Common myeloid progenitor, CD34-positive (primary cell): ENCODE results near the gene SLIT1.

ENCODE experiments used
- CTCF ChIA-PET: fragments of 350-600 bp; sonication (Branson Sonifier 250); formaldehyde crosslinking; loops from one replicate; lab custom pipeline; 2021; ENCODE audit warnings: antibody characterized with exemption; lab: Charles Lee
- POLR2A ChIA-PET: fragments of 350-600 bp; sonication (Branson Sonifier 250); formaldehyde crosslinking; loops from one replicate; lab custom pipeline; 2021; ENCODE audit warnings: antibody characterized with exemption; lab: Charles Lee
- DNase-seq, 3 donors: peaks; one replicate each; pipeline versions ENCODE4 v3.0.0 to v3.0.0-alpha.2; 2013
- H3K27ac ChIP-seq, 2 experiments: 1 replicate in 1 of 2; 2 replicates in 1 of 2; pipeline ENCODE4 v1.7.0; 2013; ENCODE audit warnings: inconsistent platforms in 2 of 2, low read length in 2 of 2, mild to moderate bottlenecking in 2 of 2, low read depth in 1 of 2, moderate library complexity in 1 of 2; ENCODE audit not compliant: severe bottlenecking in 2 of 2, insufficient read depth in 1 of 2, poor library complexity in 1 of 2
- H3K27me3 ChIP-seq, 5 experiments: replicated peaks in 2 of 5; 1 replicate in 3 of 5; 2 replicates in 2 of 5; pipeline versions ENCODE4 v1.6.1 to v1.7.0; 2013; ENCODE audit warnings: low read length in 4 of 5, mild to moderate bottlenecking in 2 of 5, moderate library complexity in 2 of 5, inconsistent platforms in 1 of 5; ENCODE audit not compliant: insufficient read depth in 5 of 5, control insufficient read depth in 4 of 5
- H3K36me3 ChIP-seq, 4 experiments: 1 replicate in 2 of 4; 2 replicates in 2 of 4; pipeline versions ENCODE4 v1.6.1 to v1.7.0; 2013; ENCODE audit warnings: low read length in 3 of 4, control low read depth in 1 of 4, mild to moderate bottlenecking in 1 of 4; ENCODE audit not compliant: control insufficient read depth in 4 of 4, insufficient read depth in 4 of 4
- H3K4me1 ChIP-seq, 4 experiments: 1 replicate in 3 of 4; 2 replicates in 1 of 4; pipeline versions ENCODE4 v1.6.1 to v1.7.1; 2013; ENCODE audit warnings: low read length in 3 of 4, mild to moderate bottlenecking in 3 of 4, control low read depth in 1 of 4, inconsistent platforms in 1 of 4, moderate library complexity in 1 of 4; ENCODE audit not compliant: control insufficient read depth in 4 of 4, insufficient read depth in 4 of 4; ENCODE audit errors: control extremely low read depth in 1 of 4
- H3K4me3 ChIP-seq, 7 experiments: 1 replicate in 4 of 7; 2 replicates in 3 of 7; pipeline versions ENCODE4 v1.5.1 to v1.7.0; 2013; ENCODE audit warnings: mild to moderate bottlenecking in 7 of 7, low read length in 6 of 7, moderate library complexity in 6 of 7, inconsistent platforms in 2 of 7, low read depth in 2 of 7, control low read depth in 1 of 7; ENCODE audit not compliant: insufficient read depth in 4 of 7, control insufficient read depth in 1 of 7; ENCODE audit errors: extremely low read depth in 1 of 7
- H3K9me3 ChIP-seq, 5 experiments: 1 replicate in 4 of 5; 2 replicates in 1 of 5; pipeline versions ENCODE4 v1.6.1 to v1.7.1; 2013; ENCODE audit warnings: low read length in 4 of 5, mild to moderate bottlenecking in 2 of 5, inconsistent platforms in 1 of 5, low read depth in 1 of 5, moderate library complexity in 1 of 5; ENCODE audit not compliant: control insufficient read depth in 4 of 5, insufficient read depth in 2 of 5; ENCODE audit errors: control extremely low read depth in 1 of 5
- WGBS: methylation state at CpG from one replicate; pipeline ENCODE4 v1.1.5; 2013; ENCODE audit not compliant: insufficient coverage; 5-methylcytosine and 5-hydroxymethylcytosine counted together

SLIT1 gene

DNA sequence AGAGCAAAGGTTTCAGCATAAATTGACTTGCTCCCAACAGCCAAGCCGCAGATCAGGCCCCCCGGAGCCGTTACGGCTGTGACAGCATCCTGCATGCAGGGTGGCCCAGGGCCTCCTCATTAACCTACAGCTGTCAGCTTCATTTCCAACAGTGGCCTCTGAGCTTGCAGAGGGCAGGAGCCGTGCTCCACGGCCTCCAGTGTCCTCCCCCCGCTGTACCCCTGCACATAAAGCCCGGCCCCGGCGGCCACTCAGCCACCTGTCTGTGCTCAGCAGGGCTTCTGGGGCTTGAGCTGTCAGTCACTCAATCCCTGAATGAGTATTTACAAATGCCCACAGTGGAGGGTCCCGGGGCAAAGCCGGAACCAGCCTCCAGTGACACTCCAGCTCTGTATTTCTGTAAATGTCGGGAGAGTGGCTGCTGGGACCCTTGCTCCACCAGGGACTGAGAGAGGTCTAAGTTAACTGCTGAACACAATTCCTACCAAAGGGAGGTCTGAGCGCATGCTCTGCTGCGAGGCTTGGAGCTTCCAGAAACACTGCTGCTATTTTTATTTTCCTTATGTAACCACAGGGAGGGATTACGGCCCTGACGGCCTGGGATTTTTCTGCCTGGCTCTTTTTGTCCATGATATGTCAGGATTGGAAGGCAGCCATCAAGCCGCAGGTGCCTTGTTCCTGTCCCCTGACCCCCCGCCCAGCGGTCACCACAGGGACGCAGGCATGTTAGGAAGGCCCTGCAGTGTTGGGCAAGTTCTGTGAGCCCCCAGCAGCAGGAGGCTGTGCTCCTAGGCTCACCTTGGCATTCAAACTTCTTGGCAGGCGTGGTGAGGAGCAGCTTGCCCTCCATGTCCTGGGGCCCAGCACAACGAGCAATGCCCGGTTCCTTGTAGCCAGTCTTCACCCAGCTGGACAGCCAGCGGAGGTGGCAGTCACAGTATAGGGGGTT, 165.0 kb downstream of the SLIT1 start:
- Histone ChIP-seq H3K36me3 (no peaks in the 10 kb centered on the region), H3K4me1 (peaks cover 0 to 27% (median 23%) of the 10 kb centered on the region in 4 experiments), H3K9me3 (no peaks in the 10 kb centered on the region), H3K4me3 (no peak overlapping the region), H3K27ac (no peak overlapping the region), H3K27me3 (no peaks in the 10 kb centered on the region)
- 95% methylated on average over 24 of the region's 25 CpGs for WGBS
- no peak for DNase-seq
- CTCF ChIA-PET, result interaction anchor here (0.9 to 7.6 kb wide), 4 partner anchors 10 to 377 kb away, joined by 3 to 67 read pairs (median 12); no protein-coding TSS in a partner anchor
- POLR2A ChIA-PET, result no interaction called here

GRCh38 chr10:97019213-97019844, 166.4 kb downstream of the SLIT1 start:
- Histone ChIP-seq H3K27me3 (no peaks in the 10 kb centered on the region), H3K9me3 (no peaks in the 10 kb centered on the region), H3K4me1 (peaks cover 0 to 26% (median 22%) of the 10 kb centered on the region in 4 experiments), H3K4me3 (no peak overlapping the region), H3K36me3 (no peaks in the 10 kb centered on the region), H3K27ac (no peak overlapping the region)
- no peak for DNase-seq
- ChIA-PET CTCF (interaction anchor here (7.6 kb wide), 1 partner anchor 35 kb away, joined by 67 read pairs; no protein-coding TSS in a partner anchor), POLR2A (no interaction called here)
- WGBS, result 97% methylated on average over 6 of the region's 12 CpGs

DNA sequence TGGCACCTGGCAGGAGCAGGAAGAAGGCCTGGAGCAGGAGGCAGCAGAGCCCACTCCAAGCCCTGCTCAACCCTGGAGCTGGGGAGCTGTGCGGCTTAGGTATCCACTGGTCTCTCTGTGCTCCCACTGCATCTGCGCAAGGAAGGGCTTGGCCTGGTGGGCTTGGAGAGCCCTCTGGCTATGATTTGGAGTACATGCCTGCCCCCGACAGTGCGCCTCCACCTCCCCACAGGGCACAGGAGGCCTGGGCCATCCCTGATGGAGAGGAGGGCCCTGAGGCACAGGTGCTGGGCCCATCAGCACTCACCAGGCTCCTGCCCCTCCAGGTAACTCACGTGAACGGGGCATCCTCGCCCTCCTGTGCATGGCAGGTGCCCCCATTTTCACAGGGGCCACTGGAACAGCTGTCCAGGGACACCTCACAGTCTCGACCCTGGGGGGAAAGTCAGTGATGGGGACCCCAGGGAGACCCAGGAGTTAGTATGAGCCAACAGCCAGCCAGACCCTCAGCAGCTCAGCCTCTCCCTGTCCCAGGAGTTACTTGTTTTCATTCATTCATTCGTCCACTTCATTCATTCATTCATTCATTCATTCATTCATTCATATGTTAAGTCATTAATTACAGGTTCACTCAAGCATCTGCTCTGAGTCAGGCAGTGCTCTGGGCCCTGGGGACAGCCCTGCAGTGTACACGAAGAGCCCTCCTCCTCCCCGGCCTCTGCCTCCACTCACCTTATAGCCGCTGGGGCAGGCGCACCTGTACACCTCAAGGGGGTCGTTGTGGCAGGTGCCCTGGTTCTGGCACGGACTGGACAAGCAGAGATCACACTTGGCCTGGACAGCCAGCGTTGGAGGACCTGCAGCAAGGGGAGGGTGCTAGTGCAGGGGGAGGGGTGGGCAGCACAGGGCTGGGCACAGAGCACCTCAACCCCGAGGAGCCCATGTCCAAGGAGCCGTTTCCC, 167.2 kb downstream of the SLIT1 start:
- WGBS, result 91% methylated on average over 12 of the region's 18 CpGs
- no peak overlapping the region for H3K4me3 ChIP-seq
- no peaks in the 10 kb centered on the region for H3K9me3 ChIP-seq
- POLR2A ChIA-PET, result no interaction called here
- DNase-seq, result no peak
- H3K27ac ChIP-seq, result no peak overlapping the region
- CTCF ChIA-PET, result interaction anchor here (7.6 kb wide), 1 partner anchor 34 kb away, joined by 67 read pairs; no protein-coding TSS in a partner anchor
- H3K4me1 ChIP-seq, result peaks cover 0 to 18% (median 15%) of the 10 kb centered on the region in 4 experiments
- H3K27me3 ChIP-seq, result no peaks in the 10 kb centered on the region
- H3K36me3 ChIP-seq, result no peaks in the 10 kb centered on the region

- POLR2A ChIA-PET, result no interaction called here
- Histone ChIP-seq H3K27me3 (no peaks in the 10 kb centered on the region), H3K4me3 (no peak overlapping the region), H3K27ac (no peak overlapping the region), H3K4me1 (peaks cover 0 to 16% (median 13%) of the 10 kb centered on the region in 4 experiments), H3K36me3 (no peaks in the 10 kb centered on the region), H3K9me3 (no peaks in the 10 kb centered on the region)
- CTCF ChIA-PET, result interaction anchor here (0.9 to 2.0 kb wide), 2 partner anchors 8 to 107 kb away, joined by 3 to 7 read pairs; no protein-coding TSS in a partner anchor
- DNase-seq, result no peak
- WGBS, result 94% methylated on average over 5 of the region's 5 CpGs
Measured at GRCh38 chr10:97017474-97017903, 168.3 kb downstream of the SLIT1 start.

- Histone ChIP-seq H3K4me1 (peaks cover 0 to 15% (median 12%) of the 10 kb centered on the region in 4 experiments), H3K9me3 (no peaks in the 10 kb centered on the region), H3K27me3 (no peaks in the 10 kb centered on the region), H3K27ac (no peak overlapping the region), H3K4me3 (peak overlapping the region in 3 of 7 experiments; percentile 19 to 55 (median 51)), H3K36me3 (no peaks in the 10 kb centered on the region)
- 52% methylated on average over 13 of the region's 15 CpGs for WGBS
- CTCF ChIA-PET, result interaction anchor here (0.7 to 2.0 kb wide), 5 partner anchors 9 to 374 kb away, joined by 3 to 7 read pairs (median 3); no protein-coding TSS in a partner anchor
- POLR2A ChIA-PET, result interaction anchor here (0.5 kb wide), 1 partner anchor 51 kb away, joined by 7 read pairs; no protein-coding TSS in a partner anchor
- DNase-seq, result peak in 2 of 3 donors; percentile 70 to 75
Measured at GRCh38 chr10:97016728-97017473, 168.9 kb downstream of the SLIT1 start.

DNA sequence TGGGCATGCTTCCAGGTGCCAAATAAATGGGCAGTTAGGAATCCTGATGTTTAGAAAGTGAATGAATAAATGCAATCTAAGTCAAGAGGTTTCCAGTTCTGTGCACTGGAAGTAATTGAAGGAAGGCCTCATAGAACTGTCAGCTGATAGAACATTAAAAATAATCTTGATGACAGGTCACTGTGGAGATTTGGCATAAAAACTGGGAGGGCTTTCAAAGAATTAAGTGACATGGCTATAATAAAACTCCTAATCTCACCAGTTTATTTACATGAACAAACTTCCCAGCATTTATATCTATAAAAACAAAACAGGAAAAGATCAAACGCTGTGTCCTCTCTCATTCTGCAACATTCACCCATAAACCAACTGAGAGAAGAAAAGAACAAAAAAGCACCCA, 170.5 kb downstream of the SLIT1 start:
- WGBS, result 60% methylated on average over 1 of the region's 1 CpG
- DNase-seq, result no peak
- H3K27ac ChIP-seq, result no peak overlapping the region
- peaks cover 0 to 14% (median 11%) of the 10 kb centered on the region in 4 experiments for H3K4me1 ChIP-seq
- H3K36me3 ChIP-seq, result no peaks in the 10 kb centered on the region
- H3K27me3 ChIP-seq, result no peaks in the 10 kb centered on the region
- CTCF ChIA-PET, result interaction anchor here (1.2 kb wide), 2 partner anchors 10 to 17 kb away, joined by 3 to 5 read pairs; no protein-coding TSS in a partner anchor
- H3K4me3 ChIP-seq, result no peak overlapping the region
- POLR2A ChIA-PET, result interaction anchor here (0.6 kb wide), 1 partner anchor 536 kb away, joined by 4 read pairs; no protein-coding TSS in a partner anchor
- H3K9me3 ChIP-seq, result no peaks in the 10 kb centered on the region
